ENCODE measurements around the gene PGA4. TPM values are rescaled to one million over a fixed set of nuclear protein-coding genes. Genes with fewer than 3 reads are reported as not detected.
"Not testable (repeated sequence)": the region's sequence is repeated elsewhere in the genome, so short reads cannot be mapped to it uniquely, and the experiment has no call there.

The PGA4 gene
- total RNA-seq, 1 donor from 2014 or later, result 0.47 TPM

DNA sequence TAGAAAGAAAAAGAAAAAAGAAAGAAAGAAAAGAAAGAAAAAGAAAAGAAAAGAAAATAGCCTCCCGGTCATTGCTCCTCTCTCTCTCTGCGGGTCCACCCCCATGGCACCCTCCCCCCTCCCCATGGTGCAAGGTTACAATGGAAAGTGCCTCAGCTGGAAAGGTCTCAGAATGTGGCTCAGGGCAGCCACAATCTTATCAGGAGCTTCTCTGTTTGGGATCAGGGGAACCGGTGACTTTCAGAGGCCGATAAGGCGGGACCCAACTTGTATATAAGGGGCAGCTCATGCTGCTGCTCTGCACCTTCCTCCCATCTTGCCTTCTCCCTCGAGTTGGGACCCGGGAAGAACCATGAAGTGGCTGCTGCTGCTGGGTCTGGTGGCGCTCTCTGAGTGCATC, 18.7 kb downstream of the PGA4 start, which contains the start of gene PGA5:
Gene PGA5, plus strand, starts transcription at position 301 of the 400 bp plus-strand sequence. Its CDS starts 52 bp downstream, at position 353.
- ATAC-seq; intact Hi-C loops (cut with micrococcal nuclease); DNase-seq: not testable (repeated sequence)

GRCh38 chr11:61241526-61241925, 19.4 kb downstream of the PGA4 start:
- intact Hi-C loops (cut with micrococcal nuclease); DNase-seq: not testable (repeated sequence)
- ATAC-seq, result peak; percentile 66

- ATAC-seq; DNase-seq; intact Hi-C loops (cut with micrococcal nuclease): not testable (repeated sequence)
Measured at GRCh38 chr11:61245284-61245964, 23.3 kb downstream of the PGA4 start.

DNA sequence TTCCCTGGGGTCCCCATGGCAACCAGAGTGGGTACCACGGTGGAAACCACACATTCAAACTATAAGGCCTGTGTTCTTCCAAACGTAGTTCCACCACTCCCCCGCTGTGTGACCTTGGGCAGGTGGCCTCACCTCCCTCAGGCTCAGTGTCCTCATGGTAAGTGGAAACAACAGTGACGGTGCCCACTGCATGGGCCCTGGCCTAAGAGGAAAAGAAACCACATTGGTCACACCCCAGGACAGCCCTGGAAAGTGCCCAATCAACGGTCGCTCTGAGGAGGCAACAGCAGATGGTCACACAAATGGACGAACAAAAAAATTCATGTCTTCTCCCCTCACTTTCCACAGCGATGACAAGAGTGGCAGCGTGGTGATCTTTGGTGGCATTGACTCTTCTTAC, 25.9 kb downstream of the PGA4 start:
- DNase-seq; intact Hi-C loops (cut with micrococcal nuclease); ATAC-seq: not testable (repeated sequence)

- ATAC-seq, result peak; percentile 60
- intact Hi-C loops (cut with micrococcal nuclease), result not testable (repeated sequence)
Measured at GRCh38 chr11:61249201-61249600, 27.1 kb downstream of the PGA4 start.

DNA sequence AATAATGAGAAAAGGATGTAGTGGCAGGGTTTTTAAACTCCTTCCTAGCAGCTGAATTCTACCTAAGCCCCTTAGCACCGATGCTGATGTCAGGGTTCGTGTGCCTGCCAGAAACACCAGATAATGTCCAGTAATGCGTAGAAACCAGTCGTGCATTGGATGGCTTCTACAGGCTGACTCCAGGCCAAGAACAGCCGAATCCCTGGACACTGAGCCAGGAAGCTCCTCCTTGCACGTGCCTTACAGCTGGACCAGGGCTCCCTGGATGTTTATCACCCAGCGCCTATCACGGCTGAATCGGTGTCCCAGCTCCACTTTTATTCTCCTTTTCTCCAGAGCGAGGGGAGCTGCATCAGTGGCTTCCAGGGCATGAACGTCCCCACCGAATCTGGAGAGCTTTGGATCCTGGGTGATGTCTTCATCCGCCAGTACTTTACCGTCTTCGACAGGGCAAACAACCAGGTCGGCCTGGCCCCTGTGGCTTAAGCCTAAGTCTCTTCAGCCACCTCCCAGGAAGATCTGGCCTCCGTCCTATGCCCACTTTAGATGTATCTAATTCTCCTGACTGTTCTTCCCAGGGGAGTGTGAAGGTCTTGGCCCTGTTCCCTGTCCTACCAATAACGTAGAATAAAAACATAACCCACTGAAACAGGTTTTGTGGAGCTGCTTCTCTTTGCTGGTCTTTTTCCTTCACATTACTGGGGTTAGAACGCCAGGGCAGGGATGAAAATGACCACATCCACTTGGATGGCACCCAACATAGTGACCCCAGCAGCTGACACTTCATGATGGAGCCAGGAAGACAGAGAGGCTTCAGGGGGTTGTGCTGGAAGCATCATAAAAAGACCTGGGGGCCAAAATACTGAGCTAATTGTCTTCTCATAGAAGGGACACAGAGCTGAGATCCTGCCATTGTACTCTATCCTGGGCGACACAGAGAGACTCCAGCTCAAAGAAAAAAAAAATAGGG, 28.9 kb downstream of the PGA4 start:
- peak; percentile 70 for DNase-seq
- peak; percentile 73 for ATAC-seq
- intact Hi-C loops (cut with micrococcal nuclease), result not testable (repeated sequence)

More at GRCh38 chr11:61249201-61249600, 27.1 kb downstream of the PGA4 start:
- not testable (repeated sequence) for DNase-seq

DNA sequence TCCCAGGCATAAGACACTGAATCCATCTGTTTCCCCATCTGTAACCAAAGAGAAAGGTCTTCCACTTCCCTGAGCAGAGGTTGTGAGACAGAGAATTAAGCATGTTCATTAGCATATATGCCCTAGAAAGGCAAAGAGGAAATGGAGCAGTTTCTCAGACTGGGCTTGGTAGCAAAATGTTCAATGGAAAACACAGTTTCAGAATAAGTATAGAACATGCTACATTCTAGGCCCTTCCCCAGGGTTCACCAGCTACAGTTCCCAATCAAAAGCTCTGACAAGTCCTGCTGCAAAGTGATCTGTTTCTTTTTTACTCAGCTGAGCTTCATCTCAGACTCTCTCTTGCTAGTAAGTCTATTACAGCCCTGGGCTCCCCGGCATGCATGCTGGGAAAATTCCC, 30.2 kb downstream of the PGA4 start:
- ATAC-seq; intact Hi-C loops (cut with micrococcal nuclease): not testable (repeated sequence)

GRCh38 chr11:61254403-61255025, 32.4 kb downstream of the PGA4 start:
- intact Hi-C loops (cut with micrococcal nuclease), result no loop called here
- peak; percentile 54 for ATAC-seq
- peak; percentile 62 for DNase-seq

More for the DNA sequence above, 30.2 kb downstream of the PGA4 start:
- not testable (repeated sequence) for DNase-seq

DNA sequence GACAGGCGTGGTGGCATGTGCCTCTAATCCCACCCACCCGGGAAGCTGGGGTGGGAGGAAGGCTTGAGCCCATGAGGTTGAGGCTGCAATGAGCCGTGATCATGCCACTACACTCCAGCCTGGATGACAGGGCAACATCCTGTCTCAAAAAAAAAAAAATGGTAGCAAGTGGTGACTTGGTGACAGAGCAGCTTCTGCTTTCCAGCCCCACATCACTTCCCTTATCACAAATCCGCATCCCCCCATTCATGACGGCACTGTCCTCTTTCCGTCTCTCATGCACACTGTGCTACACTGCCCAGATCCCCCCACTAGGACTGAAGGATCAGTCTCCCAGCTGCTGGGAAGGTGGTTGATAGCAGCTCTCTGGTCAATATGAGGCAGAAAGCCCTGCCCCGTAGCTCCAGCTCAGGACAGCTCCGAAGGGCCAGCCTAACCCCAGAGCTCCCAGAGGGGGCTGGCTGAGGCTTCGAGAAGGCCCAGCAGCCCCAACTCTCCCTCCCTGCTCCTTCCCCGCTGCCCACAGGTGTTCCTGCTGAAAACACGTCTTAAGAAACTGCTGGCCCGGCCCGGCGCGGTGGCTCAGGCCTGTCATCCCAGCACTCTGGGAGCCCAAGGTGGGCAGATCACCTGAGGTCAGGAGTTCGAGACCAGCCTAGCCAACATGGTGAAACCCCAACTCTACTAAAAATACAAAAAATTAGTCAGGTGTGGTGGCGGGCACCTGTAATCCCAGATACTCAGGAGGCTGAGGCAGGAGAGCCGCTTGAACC, 34.7 kb downstream of the PGA4 start:
- intact Hi-C loops (cut with micrococcal nuclease), result no loop called here
- ATAC-seq, result no peak
- no peak for DNase-seq

GRCh38 chr11:61258546-61258945, 36.4 kb downstream of the PGA4 start:
- ATAC-seq (no peak), DNase-seq (no peak)
- intact Hi-C loops (cut with micrococcal nuclease), result no loop called here

- ATAC-seq (no peak), DNase-seq (no peak)
- intact Hi-C loops (cut with micrococcal nuclease), result no loop called here
Measured at GRCh38 chr11:61259363-61259762, 37.2 kb downstream of the PGA4 start.

- no peak for ATAC-seq
- intact Hi-C loops (cut with micrococcal nuclease), result no loop called here
- DNase-seq, result no peak
Measured at GRCh38 chr11:61264371-61264770, 42.2 kb downstream of the PGA4 start.

DNA sequence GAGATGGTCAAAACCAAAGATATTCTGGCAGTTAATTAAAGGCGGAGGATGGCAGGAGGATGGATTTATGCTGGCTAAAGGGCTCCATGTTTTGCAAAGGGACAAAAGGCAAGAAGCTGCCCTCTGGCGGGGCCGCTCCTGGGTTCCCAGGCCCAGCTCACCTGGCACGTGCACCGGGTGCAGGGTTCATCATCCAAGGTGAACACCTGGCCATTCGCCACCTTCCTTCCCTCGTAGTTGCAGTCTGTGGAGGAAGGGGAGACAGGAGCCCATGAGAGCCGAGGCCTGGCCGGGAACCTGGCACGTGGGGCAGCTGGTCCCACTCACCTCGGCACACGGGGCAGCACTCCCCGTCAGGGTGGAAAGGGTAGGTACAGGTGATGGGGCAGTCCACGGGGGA, 42.6 kb downstream of the PGA4 start:
- no peak for ATAC-seq

GRCh38 chr11:61265357-61265756, 43.2 kb downstream of the PGA4 start:
- intact Hi-C loops (cut with micrococcal nuclease), result no loop called here
- no peak for ATAC-seq
- no peak for DNase-seq

More for the DNA sequence above, 42.6 kb downstream of the PGA4 start:
- DNase-seq, result no peak
- intact Hi-C loops (cut with micrococcal nuclease), result no loop called here

GRCh38 chr11:61266602-61267001, 44.5 kb downstream of the PGA4 start:
- no peak for DNase-seq
- no peak for ATAC-seq
- intact Hi-C loops (cut with micrococcal nuclease), result no loop called here

GRCh38 chr11:61267437-61267841, 45.3 kb downstream of the PGA4 start:
- intact Hi-C loops (cut with micrococcal nuclease), result no loop called here
- ATAC-seq (no peak), DNase-seq (no peak)

DNA sequence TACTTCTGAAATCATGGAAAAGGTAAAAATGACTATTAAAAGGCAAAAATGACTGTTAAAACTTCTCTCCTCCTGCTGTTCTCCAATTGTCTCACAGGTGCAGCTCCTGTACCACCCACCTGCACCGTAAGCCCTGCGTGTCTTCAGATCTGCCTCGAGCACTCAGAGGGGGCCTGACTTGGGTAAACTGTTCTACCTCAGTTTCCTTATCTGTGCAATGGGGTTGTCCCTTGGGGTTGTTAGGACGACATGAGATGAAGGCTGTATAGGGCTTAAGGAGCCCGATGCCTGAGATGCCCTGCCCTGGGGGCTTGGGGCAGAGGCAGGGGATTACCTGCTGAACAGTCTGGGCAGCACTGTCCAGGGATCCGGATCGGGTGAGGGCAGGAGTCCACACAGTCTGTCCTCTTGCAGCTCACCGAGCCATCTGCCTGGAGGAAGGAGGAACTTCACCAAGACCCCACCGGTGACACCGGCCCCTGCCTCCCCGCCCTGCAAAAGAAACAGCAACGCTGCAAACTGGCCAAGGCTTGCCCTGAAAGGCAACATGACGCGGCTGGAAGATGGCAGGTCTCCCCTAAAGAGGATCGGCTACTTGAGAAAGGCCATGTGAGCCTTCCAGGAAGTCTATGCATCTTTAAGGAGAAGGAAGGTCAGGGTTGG, 46.6 kb downstream of the PGA4 start:
- ATAC-seq (no peak), DNase-seq (no peak)
- intact Hi-C loops (cut with micrococcal nuclease), result no loop called here

GRCh38 chr11:61270354-61271076, 48.4 kb downstream of the PGA4 start:
- DNase-seq, result no peak
- intact Hi-C loops (cut with micrococcal nuclease), result no loop called here
- no peak for ATAC-seq
